Upper lobe of right lung (tissue), 1 donor: ENCODE results near the gene TEX10. TPM values are rescaled to one million over a fixed set of nuclear protein-coding genes. Genes with fewer than 3 reads are reported as not detected.
"Not testable (repeated sequence)": the region's sequence is repeated elsewhere in the genome, so short reads cannot be mapped to it uniquely, and the experiment has no call there.

ENCODE experiments used
- ATAC-seq: fragments of 200-7000 bp; cut with Tn5 transposase; one replicate; pipeline ENCODE4 v1.9.1; 2020; ENCODE audit warnings: mild to moderate bottlenecking, moderate library complexity
- DNase-seq: peaks from one replicate; pipeline ENCODE4 v3.0.0-alpha.2; 2020
- H3K27ac ChIP-seq: fragments of 200-600 bp; one replicate; pipeline ENCODE4 v1.8.0; 2022
- H3K27me3 ChIP-seq: fragments of 200-600 bp; one replicate; pipeline ENCODE4 v1.8.0; 2022; ENCODE audit warnings: mild to moderate bottlenecking
- H3K36me3 ChIP-seq: fragments of 200-600 bp; one replicate; pipeline ENCODE4 v1.8.0; 2022
- H3K4me1 ChIP-seq: fragments of 200-600 bp; one replicate; pipeline ENCODE4 v1.8.0; 2022
- H3K4me3 ChIP-seq: fragments of 200-600 bp; one replicate; pipeline ENCODE4 v1.8.0; 2022; ENCODE audit warnings: mild to moderate bottlenecking
- H3K9me3 ChIP-seq: fragments of 200-600 bp; one replicate; pipeline ENCODE4 v1.8.0; 2022
- intact Hi-C: fragments of 100-400 bp; cut with DNase I; formaldehyde crosslinking; loops from one replicate; pipeline ENCODE4 v1.11.0; 2022
- total RNA-seq: library from RNA; stranded (reverse); fragmentation: NEBNext Ultra II Directional; extraction: Animal tissue kit (Norgen Biotek cat#: 25700); gene quantifications from one replicate; pipeline ENCODE4 v1.2.1, GENCODE V29; 2021
- TF ChIP-seq, protein P1 (sequence below): fragments of 200-600 bp; IDR thresholded peaks from one replicate; pipeline ENCODE4 v1.8.0; 2022; ENCODE audit warnings: antibody characterized with exemption
- donor health status: DM: no; HTN: yes; CAD: no; lungs with severe emphysema.

The TEX10 gene
- total RNA-seq, 1 donor from 2014 or later = 13.0 TPM

DNA sequence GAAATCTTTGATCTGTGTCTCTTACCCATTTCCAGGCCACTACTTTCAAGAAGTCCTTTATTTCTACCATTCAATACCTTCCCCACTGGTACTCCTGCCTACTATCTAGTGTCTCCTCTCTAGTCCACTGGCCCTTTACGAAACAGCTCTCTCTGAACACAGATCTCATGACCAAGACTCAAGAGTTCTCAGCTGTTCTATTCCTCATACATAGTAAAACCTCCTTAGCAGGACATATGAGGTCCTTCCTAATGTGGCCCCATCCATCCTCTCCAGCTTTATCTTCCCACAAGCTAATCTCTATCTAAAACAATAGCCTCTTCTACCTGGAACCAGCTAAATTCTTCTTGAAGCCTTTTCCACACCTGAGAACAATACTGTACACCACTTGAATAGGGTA is 2.6 kb downstream of the TEX10 start:
- Histone ChIP-seq H3K36me3 (peaks cover 15% of the 10 kb centered on the region), H3K27ac (no peak overlapping the region), H3K9me3 (no peaks in the 10 kb centered on the region), H3K4me1 (peaks cover 12% of the 10 kb centered on the region), H3K4me3 (no peak overlapping the region), H3K27me3 (no peaks in the 10 kb centered on the region)
- ATAC-seq (no peak), DNase-seq (no peak)
- intact Hi-C loops = loop anchor here (10.0 kb wide), 1 partner anchor 65 kb away; no protein-coding TSS in a partner anchor
- TF ChIP-seq, protein P1, sequence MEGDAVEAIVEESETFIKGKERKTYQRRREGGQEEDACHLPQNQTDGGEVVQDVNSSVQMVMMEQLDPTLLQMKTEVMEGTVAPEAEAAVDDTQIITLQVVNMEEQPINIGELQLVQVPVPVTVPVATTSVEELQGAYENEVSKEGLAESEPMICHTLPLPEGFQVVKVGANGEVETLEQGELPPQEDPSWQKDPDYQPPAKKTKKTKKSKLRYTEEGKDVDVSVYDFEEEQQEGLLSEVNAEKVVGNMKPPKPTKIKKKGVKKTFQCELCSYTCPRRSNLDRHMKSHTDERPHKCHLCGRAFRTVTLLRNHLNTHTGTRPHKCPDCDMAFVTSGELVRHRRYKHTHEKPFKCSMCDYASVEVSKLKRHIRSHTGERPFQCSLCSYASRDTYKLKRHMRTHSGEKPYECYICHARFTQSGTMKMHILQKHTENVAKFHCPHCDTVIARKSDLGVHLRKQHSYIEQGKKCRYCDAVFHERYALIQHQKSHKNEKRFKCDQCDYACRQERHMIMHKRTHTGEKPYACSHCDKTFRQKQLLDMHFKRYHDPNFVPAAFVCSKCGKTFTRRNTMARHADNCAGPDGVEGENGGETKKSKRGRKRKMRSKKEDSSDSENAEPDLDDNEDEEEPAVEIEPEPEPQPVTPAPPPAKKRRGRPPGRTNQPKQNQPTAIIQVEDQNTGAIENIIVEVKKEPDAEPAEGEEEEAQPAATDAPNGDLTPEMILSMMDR = no peak

DNA sequence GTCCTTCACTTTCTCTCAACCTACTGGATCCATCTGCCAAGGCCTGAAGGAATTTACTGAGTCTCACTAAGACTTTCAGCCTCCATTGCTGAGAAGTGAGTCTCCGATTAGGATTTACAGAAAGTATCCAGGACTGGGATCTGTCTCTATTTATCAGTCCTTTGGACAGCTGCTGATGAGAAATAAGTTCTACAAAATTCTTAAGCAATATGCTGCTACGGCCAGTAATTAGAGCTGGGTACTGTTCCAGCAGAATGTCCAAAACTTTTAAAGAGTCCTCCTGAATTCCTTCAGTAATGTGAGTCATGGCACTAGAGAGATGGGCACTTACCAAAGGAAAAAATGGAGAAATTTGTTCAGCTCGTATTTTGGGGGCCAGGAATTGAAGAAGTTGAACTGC is 5.9 kb downstream of the TEX10 start:
- peaks cover 12% of the 10 kb centered on the region for H3K4me1 ChIP-seq
- intact Hi-C loops = no loop called here
- no peaks in the 10 kb centered on the region for H3K27me3 ChIP-seq
- no peaks in the 10 kb centered on the region for H3K9me3 ChIP-seq
- H3K36me3 ChIP-seq = peaks cover 25% of the 10 kb centered on the region
- H3K4me3 ChIP-seq = no peak overlapping the region
- no peak for DNase-seq
- no peak overlapping the region for H3K27ac ChIP-seq
- TF ChIP-seq, protein P1 = no peak
- ATAC-seq = peak; percentile 45

DNA sequence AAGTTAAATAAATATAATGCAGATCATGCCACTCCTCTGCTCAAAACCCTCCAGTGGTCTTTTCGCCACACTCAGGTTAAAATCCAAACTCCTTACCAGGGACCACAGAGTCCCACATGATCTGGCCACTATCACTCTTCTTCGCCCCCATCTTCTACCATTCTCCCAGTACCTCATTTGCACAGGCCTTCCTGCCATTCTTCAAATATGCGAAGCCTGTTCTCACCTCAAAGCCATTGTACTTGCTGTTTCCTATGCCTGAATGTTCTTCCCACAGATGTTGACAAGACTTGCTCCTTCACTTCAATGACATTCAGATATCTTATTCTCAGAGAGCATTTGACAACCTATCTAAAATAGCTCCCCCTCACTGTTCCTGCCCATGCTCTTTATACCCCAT is 10.9 kb downstream of the TEX10 start:
- TF ChIP-seq, protein P1 = no peak
- H3K4me3 ChIP-seq = no peak overlapping the region
- intact Hi-C loops = no loop called here
- DNase-seq = no peak
- no peak overlapping the region for H3K27ac ChIP-seq
- no peak for ATAC-seq
- H3K4me1 ChIP-seq = no peaks in the 10 kb centered on the region
- H3K36me3 ChIP-seq = peaks cover 29% of the 10 kb centered on the region
- H3K27me3 ChIP-seq = no peaks in the 10 kb centered on the region
- H3K9me3 ChIP-seq = no peaks in the 10 kb centered on the region

DNA sequence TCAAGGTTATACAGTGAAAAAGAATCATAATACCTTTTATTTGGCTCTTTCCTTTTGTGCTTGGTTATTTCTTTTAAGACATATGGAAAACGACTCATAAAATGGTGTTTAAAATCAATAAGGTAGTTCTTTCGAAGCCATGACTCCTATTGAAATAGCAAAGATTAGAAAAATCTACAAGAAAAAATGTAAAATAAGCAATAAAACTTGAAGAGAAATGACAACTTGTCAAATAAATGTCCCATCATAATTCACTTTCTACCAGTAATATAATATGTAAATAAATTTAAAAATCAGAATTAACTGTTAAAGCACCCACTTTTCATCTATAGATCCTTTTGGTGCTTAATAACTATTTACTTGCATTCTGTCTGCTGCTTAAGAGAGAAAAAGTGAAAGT is 12.5 kb downstream of the TEX10 start:
- intact Hi-C loops = no loop called here
- ATAC-seq = no peak
- Histone ChIP-seq H3K27ac (no peak overlapping the region), H3K4me1 (no peaks in the 10 kb centered on the region), H3K4me3 (no peak overlapping the region), H3K9me3 (no peaks in the 10 kb centered on the region), H3K27me3 (no peaks in the 10 kb centered on the region), H3K36me3 (peaks cover 14% of the 10 kb centered on the region)
- DNase-seq = no peak
- TF ChIP-seq, protein P1 = no peak

DNA sequence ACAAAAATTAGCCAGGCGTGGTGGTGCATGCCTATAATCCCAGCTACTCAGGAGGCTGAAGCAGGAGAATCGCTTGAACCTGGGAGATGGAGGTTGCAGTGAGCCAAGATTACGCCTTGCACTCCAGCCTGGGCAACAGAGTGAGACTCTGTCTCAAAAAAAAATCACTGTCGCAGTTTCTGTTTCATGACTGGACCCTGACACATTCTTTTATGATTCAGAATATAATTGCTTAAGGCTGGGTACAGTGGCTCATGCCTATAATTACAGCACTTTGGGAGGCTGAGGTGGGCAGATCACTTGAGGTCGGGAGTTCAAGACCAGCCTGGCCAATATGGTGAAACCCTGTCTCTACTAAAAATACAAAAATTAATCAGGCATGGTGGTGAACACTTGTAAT is 14.0 kb downstream of the TEX10 start:
- DNase-seq, H3K27ac ChIP-seq, intact Hi-C loops, H3K9me3 ChIP-seq, ATAC-seq, H3K4me3 ChIP-seq, H3K4me1 ChIP-seq, H3K27me3 ChIP-seq: not testable (repeated sequence)
- peaks cover 10% of the 10 kb centered on the region for H3K36me3 ChIP-seq

DNA sequence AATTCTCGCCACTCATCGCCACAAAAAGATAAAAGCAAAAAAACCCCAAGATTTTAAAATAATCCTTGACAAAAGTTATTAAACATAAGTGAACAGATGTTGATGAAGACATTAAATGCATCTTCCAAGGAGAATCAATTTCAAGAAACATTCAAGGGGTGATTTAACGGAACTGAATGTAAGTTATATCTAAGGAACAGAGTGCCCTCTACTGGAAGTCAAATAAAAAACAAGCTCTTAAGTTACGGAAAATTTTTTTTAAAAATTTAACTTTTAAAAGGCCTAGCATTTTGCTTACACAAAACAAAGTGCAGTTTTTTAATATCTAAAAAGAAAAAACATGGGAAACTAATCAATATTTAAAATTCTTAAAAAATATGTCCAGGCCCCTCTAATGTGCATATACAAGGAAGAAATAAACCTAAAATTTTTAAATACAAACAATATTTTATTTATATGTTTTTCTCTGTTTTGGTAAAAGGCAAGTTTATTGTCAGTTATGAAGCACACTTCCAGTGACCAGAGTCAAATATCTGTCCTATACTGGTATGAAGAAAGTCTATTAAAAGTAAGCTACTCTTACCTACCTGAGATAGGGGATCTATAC is 28.0 kb downstream of the TEX10 start:
- Histone ChIP-seq H3K4me1 (no peaks in the 10 kb centered on the region), H3K36me3 (peaks cover 59% of the 10 kb centered on the region), H3K27ac (no peak overlapping the region), H3K27me3 (no peaks in the 10 kb centered on the region), H3K9me3 (no peaks in the 10 kb centered on the region), H3K4me3 (no peak overlapping the region)
- no peak for ATAC-seq
- TF ChIP-seq, protein P1 = peak; percentile 57
- DNase-seq = no peak
- intact Hi-C loops = no loop called here
